Vagina (tissue), 2 donors: ENCODE results near the gene ECT2. TPM values are rescaled to one million over a fixed set of nuclear protein-coding genes. Genes with fewer than 3 reads are reported as not detected.

Experiments
- DNase-seq, 2 donors: peaks; one replicate each; pipeline ENCODE4 v3.0.0-alpha.2; 2017; ENCODE audit errors: extremely low spot score in 2 of 2
- H3K27ac ChIP-seq: fragments of 200-600 bp; sonication (generic); one replicate; pipeline ENCODE4 v1.5.1; 2019
- H3K27me3 ChIP-seq: fragments of 200-600 bp; sonication (generic); one replicate; pipeline ENCODE4 v1.5.1; 2019
- H3K36me3 ChIP-seq, 2 donors: fragments of 200-600 bp; sonication (generic); one replicate each; pipeline ENCODE4 v1.5.1; 2017 to 2019
- H3K4me1 ChIP-seq: fragments of 200-600 bp; sonication (generic); one replicate; pipeline ENCODE4 v1.5.1; 2019
- H3K4me3 ChIP-seq, 2 donors: fragments of 200-600 bp; sonication (generic); 1 replicate in 1 of 2; 2 replicates in 1 of 2; pipeline ENCODE4 v1.5.1; 2016 to 2019
- H3K9me3 ChIP-seq: fragments of 200-600 bp; sonication (generic); one replicate; pipeline ENCODE4 v1.5.1; 2019
- CTCF ChIP-seq, 3 experiments: fragments of 450-650 bp in 2 of 3; fragments of 200-600 bp in 1 of 3; sonication (generic) in 1 of 3; IDR thresholded peaks; one replicate each; pipeline ENCODE4 v1.5.1; 2017 to 2019; ENCODE audit warnings: antibody characterized with exemption in 3 of 3, mild to moderate bottlenecking in 2 of 3, moderate library complexity in 2 of 3
- POLR2A ChIP-seq, 2 donors: fragments of 450-650 bp; IDR thresholded peaks; one replicate each; pipeline ENCODE4 v1.6.1; 2017; ENCODE audit warnings: antibody characterized with exemption in 2 of 2, mild to moderate bottlenecking in 2 of 2, moderate library complexity in 2 of 2
- POLR2AphosphoS5 ChIP-seq, 2 donors: sonication (generic); formaldehyde crosslinking; IDR thresholded peaks; one replicate each; pipeline ENCODE4 v1.9.0; 2017; ENCODE audit warnings: antibody characterized with exemption in 2 of 2, mild to moderate bottlenecking in 2 of 2, low read depth in 1 of 2; ENCODE audit not compliant: insufficient read depth in 1 of 2
- intact Hi-C: fragments of 100-400 bp; cut with DNase I; formaldehyde crosslinking; loops from one replicate; pipeline ENCODE4 v1.15.1; 2023
- total RNA-seq: library from RNA; depleted of rRNA; stranded (reverse); fragments of >200 nt; gene quantifications from one replicate; pipeline ENCODE4 v1.2.3, GENCODE V29; 2016

Gene ECT2
- total RNA-seq, 1 donor from 2014 or later: 6.4 TPM

DNA sequence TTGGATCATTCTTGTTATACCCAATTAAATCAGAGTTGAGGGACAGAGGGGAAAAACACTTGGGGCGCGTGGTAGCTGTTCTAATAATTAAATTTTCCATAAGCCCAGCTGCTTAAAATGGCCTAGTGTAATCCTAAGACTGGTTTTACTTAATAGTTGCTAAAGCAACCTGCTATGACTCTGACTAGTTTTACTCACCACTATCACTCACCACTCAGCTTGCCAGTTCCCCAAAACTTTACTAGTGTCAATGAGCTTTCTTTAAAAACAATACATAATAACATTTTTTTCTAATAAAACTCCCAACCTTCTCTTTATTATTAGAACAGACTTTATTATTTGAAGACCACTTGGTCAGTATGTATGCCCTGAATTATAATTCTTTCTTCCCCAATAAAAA is 49.6 kb downstream of the ECT2 start:
- intact Hi-C loops: no loop called here
- Histone ChIP-seq H3K36me3 (no peaks in the 10 kb centered on the region), H3K9me3 (no peaks in the 10 kb centered on the region), H3K27ac (no peak overlapping the region), H3K27me3 (no peaks in the 10 kb centered on the region), H3K4me3 (no peak overlapping the region), H3K4me1 (no peaks in the 10 kb centered on the region)
- no peak for DNase-seq
- TF ChIP-seq CTCF (IDR thresholded peaks at IDR 0.05): no peak
- no peak for TF ChIP-seq POLR2A (IDR thresholded peaks at IDR 0.05)
- no peak for TF ChIP-seq POLR2AphosphoS5 (IDR thresholded peaks at IDR 0.05; ENCODE audit: insufficient read depth in 1 of 2, low read depth in 1 of 2)

DNA sequence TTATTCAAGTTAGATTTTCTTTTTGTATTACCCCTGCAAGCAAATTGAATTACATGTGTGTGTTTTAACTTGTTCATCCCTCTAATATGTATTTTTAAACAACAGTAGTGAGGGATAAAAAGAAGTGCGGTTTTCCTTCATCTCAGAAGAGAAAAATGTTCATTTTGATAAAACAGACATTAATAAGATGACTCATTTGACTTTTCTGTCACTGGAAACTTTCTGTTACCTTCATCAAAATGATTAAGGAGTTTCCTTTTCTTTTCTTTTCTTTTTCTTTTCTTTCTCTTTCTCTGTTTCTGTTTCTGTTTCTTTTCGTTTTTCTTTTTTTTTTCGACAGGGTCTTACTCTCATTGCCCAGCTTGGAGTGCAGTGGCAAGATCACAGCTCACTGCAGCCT is 53.0 kb downstream of the ECT2 start:
- Histone ChIP-seq H3K9me3 (no peaks in the 10 kb centered on the region), H3K27me3 (no peaks in the 10 kb centered on the region), H3K4me3 (no peak overlapping the region), H3K36me3 (no peaks in the 10 kb centered on the region), H3K4me1 (no peaks in the 10 kb centered on the region), H3K27ac (no peak overlapping the region)
- intact Hi-C loops: no loop called here
- TF ChIP-seq POLR2A (IDR thresholded peaks at IDR 0.05): no peak
- no peak for TF ChIP-seq POLR2AphosphoS5 (IDR thresholded peaks at IDR 0.05; ENCODE audit: insufficient read depth in 1 of 2, low read depth in 1 of 2)
- no peak for TF ChIP-seq CTCF (IDR thresholded peaks at IDR 0.05)
- no peak for DNase-seq

- H3K36me3 ChIP-seq: no peaks in the 10 kb centered on the region
- H3K27ac ChIP-seq: no peak overlapping the region
- DNase-seq: no peak
These were observed 53.8 kb downstream of the ECT2 start for GRCh38 chr3:172804323-172804722.

GRCh38 chr3:172808969-172809546 is 58.5 kb downstream of the ECT2 start:
- Histone ChIP-seq H3K36me3 (no peaks in the 10 kb centered on the region), H3K4me1 (no peaks in the 10 kb centered on the region), H3K27ac (no peak overlapping the region), H3K27me3 (no peaks in the 10 kb centered on the region), H3K9me3 (no peaks in the 10 kb centered on the region), H3K4me3 (no peak overlapping the region)
- intact Hi-C loops: no loop called here
- DNase-seq: no peak
- TF ChIP-seq POLR2A (IDR thresholded peaks at IDR 0.05): no peak
- peak in 1 of 3 experiments; percentile 29 for TF ChIP-seq CTCF (IDR thresholded peaks at IDR 0.05)

More at GRCh38 chr3:172804323-172804722, 53.8 kb downstream of the ECT2 start:
- Histone ChIP-seq H3K4me3 (no peak overlapping the region), H3K4me1 (no peaks in the 10 kb centered on the region), H3K27me3 (no peaks in the 10 kb centered on the region), H3K9me3 (no peaks in the 10 kb centered on the region)
- no peak for TF ChIP-seq POLR2AphosphoS5 (IDR thresholded peaks at IDR 0.05; ENCODE audit: insufficient read depth in 1 of 2, low read depth in 1 of 2)
- TF ChIP-seq POLR2A (IDR thresholded peaks at IDR 0.05): no peak
- no peak for TF ChIP-seq CTCF (IDR thresholded peaks at IDR 0.05)
- intact Hi-C loops: no loop called here

- Histone ChIP-seq H3K27me3 (no peaks in the 10 kb centered on the region), H3K36me3 (no peaks in the 10 kb centered on the region), H3K27ac (no peak overlapping the region), H3K9me3 (no peaks in the 10 kb centered on the region), H3K4me1 (no peaks in the 10 kb centered on the region), H3K4me3 (no peak overlapping the region)
- no peak for DNase-seq
- intact Hi-C loops: no loop called here
- TF ChIP-seq POLR2AphosphoS5 (IDR thresholded peaks at IDR 0.05; ENCODE audit: insufficient read depth in 1 of 2, low read depth in 1 of 2): no peak
- no peak for TF ChIP-seq POLR2A (IDR thresholded peaks at IDR 0.05)
- no peak for TF ChIP-seq CTCF (IDR thresholded peaks at IDR 0.05)
These were observed 60.6 kb downstream of the ECT2 start for GRCh38 chr3:172811099-172811498.
